ENCODE results near the gene EIF2AK2. TPM values are rescaled to one million over a fixed set of nuclear protein-coding genes. Genes with fewer than 3 reads are reported as not detected.
A peak's percentile ranks its signal among the peaks of the same experiment; 100 is the strongest.

The EIF2AK2 gene
- total and polyA plus RNA-seq, 5 donors: 6.0 to 32.9 (median 23.4) TPM

DNA sequence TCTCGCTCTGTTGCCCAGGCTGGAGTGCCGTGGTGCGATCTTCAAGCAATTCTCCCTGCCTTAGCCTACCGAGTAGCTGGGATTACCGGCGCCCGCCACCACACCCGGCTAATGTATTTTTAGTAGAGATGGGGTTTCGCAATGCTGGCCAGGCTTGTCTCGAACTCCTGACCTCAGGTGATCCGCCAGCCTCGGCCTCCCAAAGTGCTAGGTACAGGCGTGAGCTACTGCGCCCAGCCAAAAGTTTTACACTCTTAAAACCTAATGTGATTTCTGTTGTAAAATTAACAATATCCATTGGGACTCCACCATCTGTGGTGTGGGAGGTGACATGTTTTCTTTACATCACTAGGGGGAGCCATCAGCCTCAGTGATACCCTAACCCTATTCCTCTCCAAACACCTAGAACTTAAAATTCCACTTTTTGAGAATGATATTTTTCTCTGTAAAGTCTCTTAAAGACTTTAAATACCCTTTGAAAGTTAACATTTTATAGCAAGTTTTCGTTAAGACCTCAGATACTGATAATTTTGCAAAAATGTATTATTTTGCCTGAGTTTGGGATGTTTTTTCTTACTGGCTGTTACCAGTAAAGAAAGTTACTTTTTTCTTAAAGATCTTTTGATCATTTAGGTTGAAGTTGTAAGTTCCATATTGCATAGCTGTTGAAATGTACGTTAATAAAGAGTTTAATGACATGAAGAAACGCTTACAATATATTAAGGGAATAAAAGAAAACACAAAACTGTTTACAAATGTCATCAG, 11.6 kb upstream of the EIF2AK2 start:
- H3K27me3 ChIP-seq (ENCODE audit: control insufficient read depth, insufficient read depth): no peaks in the 10 kb centered on the region
- WGBS: 53% methylated on average over 17 of the region's 17 CpGs
- H3K9me3 ChIP-seq (ENCODE audit: control insufficient read depth, low read length): no peaks in the 10 kb centered on the region
- H3K4me3 ChIP-seq (ENCODE audit: low read length): no peak overlapping the region
- intact Hi-C loops (cut with DNase I): no loop called here
- peak in 1 of 2 donors; percentile 73 for ATAC-seq
- H3K4me1 ChIP-seq (ENCODE audit: control insufficient read depth, insufficient read depth, low read length): no peaks in the 10 kb centered on the region
- H3K27ac ChIP-seq (ENCODE audit: low read length): no peak overlapping the region
- DNase-seq: peak in 1 of 3 donors; percentile 50

DNA sequence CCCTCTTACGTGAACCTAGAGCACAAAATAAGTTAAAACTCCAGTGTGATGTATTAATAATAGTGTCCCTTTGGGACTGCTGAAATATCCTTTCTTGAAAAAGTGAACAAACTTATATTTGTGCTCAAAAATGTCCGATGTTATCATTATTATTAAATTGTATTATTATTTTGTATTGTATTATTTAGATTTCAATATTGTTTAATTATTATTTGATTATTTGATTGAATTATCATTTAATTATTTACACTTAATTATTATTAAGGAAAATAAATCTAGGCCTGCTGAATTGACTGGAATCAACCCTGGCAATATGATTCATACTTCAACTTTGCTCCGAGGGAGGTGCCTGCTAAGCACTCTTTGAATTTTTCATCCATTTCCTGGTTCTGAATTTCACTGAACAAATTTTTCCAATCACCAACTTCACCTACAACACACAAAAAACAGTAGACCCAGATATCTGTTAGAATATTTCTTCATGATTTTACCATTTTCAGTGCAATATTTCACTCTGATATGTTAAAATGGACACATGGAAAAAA, 10.9 kb upstream of the EIF2AK2 start:
- 95% methylated on average over 3 of the region's 3 CpGs for WGBS
- no peaks in the 10 kb centered on the region for H3K9me3 ChIP-seq (ENCODE audit: control insufficient read depth, low read length)
- H3K4me3 ChIP-seq (ENCODE audit: low read length): no peak overlapping the region
- H3K4me1 ChIP-seq (ENCODE audit: control insufficient read depth, insufficient read depth, low read length): no peaks in the 10 kb centered on the region
- H3K27me3 ChIP-seq (ENCODE audit: control insufficient read depth, insufficient read depth): no peaks in the 10 kb centered on the region
- no peak for DNase-seq
- H3K27ac ChIP-seq (ENCODE audit: low read length): no peak overlapping the region
- intact Hi-C loops (cut with DNase I): no loop called here
- no peak for ATAC-seq

- DNase-seq: no peak
Observed at GRCh38 chr2:37164757-37165156, 8.0 kb upstream of the EIF2AK2 start.

DNA sequence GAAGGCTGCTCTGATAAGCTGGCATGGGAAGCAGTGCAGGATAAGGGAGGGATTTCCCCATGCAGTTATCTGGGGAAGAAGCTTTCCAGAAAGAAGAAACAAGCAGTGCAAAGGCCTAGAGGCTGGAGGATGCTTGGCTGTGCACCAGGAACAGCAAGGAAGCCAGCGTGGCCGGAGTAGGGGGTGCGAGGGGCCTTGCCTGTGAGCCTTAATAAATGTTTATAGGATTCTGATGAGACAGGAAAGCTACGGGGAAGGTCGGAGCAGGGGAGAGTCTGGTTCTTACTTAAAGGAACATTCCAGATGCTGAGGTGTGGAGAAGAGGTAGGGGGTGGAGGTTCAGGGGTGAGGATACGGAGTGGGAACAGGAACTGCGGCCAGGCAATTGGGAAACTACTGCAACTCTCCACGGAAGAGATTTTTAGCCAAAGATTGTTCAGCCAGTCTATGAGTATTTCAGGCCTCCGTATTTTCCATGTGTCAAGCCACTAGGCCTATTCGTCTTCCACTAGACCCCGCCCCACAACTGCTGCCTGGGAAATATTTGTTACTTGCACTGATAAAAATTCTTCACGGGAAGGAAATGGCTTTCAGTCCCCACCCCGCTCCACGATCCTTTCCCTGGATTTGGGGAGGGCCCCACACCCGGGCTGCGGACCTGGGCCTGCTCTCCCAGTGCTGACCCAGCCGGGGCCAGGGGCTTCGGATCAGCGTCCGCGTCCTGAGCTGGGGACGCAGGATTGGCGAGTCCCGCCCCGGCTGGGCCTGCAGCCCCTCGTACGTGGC, 516 bp downstream of the EIF2AK2 start:
- no peaks in the 10 kb centered on the region for H3K9me3 ChIP-seq (ENCODE audit: control insufficient read depth, low read length)
- DNase-seq (peak in 2 of 3 donors; percentile 78 to 79), ATAC-seq (peak; percentile 73 to 85)
- no peaks in the 10 kb centered on the region for H3K27me3 ChIP-seq (ENCODE audit: control insufficient read depth, insufficient read depth)
- intact Hi-C loops (cut with DNase I): no loop called here
- H3K4me1 ChIP-seq (ENCODE audit: control insufficient read depth, insufficient read depth, low read length): no peaks in the 10 kb centered on the region
- peak overlapping the region; percentile 97 for H3K4me3 ChIP-seq (ENCODE audit: low read length)
- WGBS: under 1% methylated on average over 27 of the region's 27 CpGs
- peak overlapping the region; percentile 88 for H3K27ac ChIP-seq (ENCODE audit: low read length)

More at GRCh38 chr2:37164757-37165156, 8.0 kb upstream of the EIF2AK2 start:
- Histone ChIP-seq H3K4me1 (ENCODE audit: control insufficient read depth, insufficient read depth, low read length) (no peaks in the 10 kb centered on the region), H3K4me3 (ENCODE audit: low read length) (no peak overlapping the region), H3K27me3 (ENCODE audit: control insufficient read depth, insufficient read depth) (no peaks in the 10 kb centered on the region), H3K9me3 (ENCODE audit: control insufficient read depth, low read length) (no peaks in the 10 kb centered on the region), H3K27ac (ENCODE audit: low read length) (no peak overlapping the region)
- 84% methylated on average over 1 of the region's 1 CpG for WGBS
- intact Hi-C loops (cut with DNase I): no loop called here
- ATAC-seq: no peak

GRCh38 chr2:37154785-37155184, 2.0 kb downstream of the EIF2AK2 start:
- no peak overlapping the region for H3K27ac ChIP-seq (ENCODE audit: low read length)
- H3K9me3 ChIP-seq (ENCODE audit: control insufficient read depth, low read length): no peaks in the 10 kb centered on the region
- ATAC-seq: no peak
- H3K4me3 ChIP-seq (ENCODE audit: low read length): no peak overlapping the region
- WGBS: 94% methylated on average over 4 of the region's 4 CpGs
- H3K27me3 ChIP-seq (ENCODE audit: control insufficient read depth, insufficient read depth): no peaks in the 10 kb centered on the region
- DNase-seq: no peak
- no peaks in the 10 kb centered on the region for H3K4me1 ChIP-seq (ENCODE audit: control insufficient read depth, insufficient read depth, low read length)
- intact Hi-C loops (cut with DNase I): no loop called here

- ATAC-seq (no peak), DNase-seq (no peak)
- H3K4me1 ChIP-seq (ENCODE audit: control insufficient read depth, insufficient read depth, low read length): no peaks in the 10 kb centered on the region
- no peaks in the 10 kb centered on the region for H3K9me3 ChIP-seq (ENCODE audit: control insufficient read depth, low read length)
- H3K4me3 ChIP-seq (ENCODE audit: low read length): no peak overlapping the region
- intact Hi-C loops (cut with DNase I): no loop called here
- no peaks in the 10 kb centered on the region for H3K27me3 ChIP-seq (ENCODE audit: control insufficient read depth, insufficient read depth)
- WGBS: over 99% methylated on average over 5 of the region's 5 CpGs
- no peak overlapping the region for H3K27ac ChIP-seq (ENCODE audit: low read length)
Observed at GRCh38 chr2:37153224-37153623, 3.6 kb downstream of the EIF2AK2 start.

GRCh38 chr2:37149626-37150322, 7.0 kb downstream of the EIF2AK2 start:
- no peak overlapping the region for H3K27ac ChIP-seq (ENCODE audit: low read length)
- no peak overlapping the region for H3K4me3 ChIP-seq (ENCODE audit: low read length)
- no peaks in the 10 kb centered on the region for H3K27me3 ChIP-seq (ENCODE audit: control insufficient read depth, insufficient read depth)
- ATAC-seq: no peak
- no peaks in the 10 kb centered on the region for H3K4me1 ChIP-seq (ENCODE audit: control insufficient read depth, insufficient read depth, low read length)
- intact Hi-C loops (cut with DNase I): no loop called here
- WGBS: 51% methylated on average over 6 of the region's 6 CpGs
- H3K9me3 ChIP-seq (ENCODE audit: control insufficient read depth, low read length): no peaks in the 10 kb centered on the region
- DNase-seq: no peak

- no peak overlapping the region for H3K4me3 ChIP-seq (ENCODE audit: low read length)
- no peaks in the 10 kb centered on the region for H3K9me3 ChIP-seq (ENCODE audit: control insufficient read depth, low read length)
- H3K4me1 ChIP-seq (ENCODE audit: control insufficient read depth, insufficient read depth, low read length): no peaks in the 10 kb centered on the region
- intact Hi-C loops (cut with DNase I): no loop called here
- ATAC-seq (no peak), DNase-seq (no peak)
- 96% methylated on average over 7 of the region's 7 CpGs for WGBS
- no peaks in the 10 kb centered on the region for H3K27me3 ChIP-seq (ENCODE audit: control insufficient read depth, insufficient read depth)
- H3K27ac ChIP-seq (ENCODE audit: low read length): no peak overlapping the region
Observed at GRCh38 chr2:37148325-37148724, 8.5 kb downstream of the EIF2AK2 start.

- 94% methylated on average over 2 of the region's 2 CpGs for WGBS
- no peak overlapping the region for H3K27ac ChIP-seq (ENCODE audit: low read length)
- H3K4me1 ChIP-seq (ENCODE audit: control insufficient read depth, insufficient read depth, low read length): no peaks in the 10 kb centered on the region
- intact Hi-C loops (cut with DNase I): no loop called here
- H3K27me3 ChIP-seq (ENCODE audit: control insufficient read depth, insufficient read depth): no peaks in the 10 kb centered on the region
- no peak overlapping the region for H3K4me3 ChIP-seq (ENCODE audit: low read length)
- DNase-seq (no peak), ATAC-seq (no peak)
- H3K9me3 ChIP-seq (ENCODE audit: control insufficient read depth, low read length): no peaks in the 10 kb centered on the region
Observed at GRCh38 chr2:37146062-37146461, 10.7 kb downstream of the EIF2AK2 start.

GRCh38 chr2:37143974-37144373, 12.8 kb downstream of the EIF2AK2 start:
- no peaks in the 10 kb centered on the region for H3K4me1 ChIP-seq (ENCODE audit: control insufficient read depth, insufficient read depth, low read length)
- no peak overlapping the region for H3K4me3 ChIP-seq (ENCODE audit: low read length)
- no peaks in the 10 kb centered on the region for H3K9me3 ChIP-seq (ENCODE audit: control insufficient read depth, low read length)
- ATAC-seq (no peak), DNase-seq (no peak)
- H3K27me3 ChIP-seq (ENCODE audit: control insufficient read depth, insufficient read depth): no peaks in the 10 kb centered on the region
- H3K27ac ChIP-seq (ENCODE audit: low read length): no peak overlapping the region
- WGBS: 90% methylated on average over 1 of the region's 1 CpG
- intact Hi-C loops (cut with DNase I): no loop called here

DNA sequence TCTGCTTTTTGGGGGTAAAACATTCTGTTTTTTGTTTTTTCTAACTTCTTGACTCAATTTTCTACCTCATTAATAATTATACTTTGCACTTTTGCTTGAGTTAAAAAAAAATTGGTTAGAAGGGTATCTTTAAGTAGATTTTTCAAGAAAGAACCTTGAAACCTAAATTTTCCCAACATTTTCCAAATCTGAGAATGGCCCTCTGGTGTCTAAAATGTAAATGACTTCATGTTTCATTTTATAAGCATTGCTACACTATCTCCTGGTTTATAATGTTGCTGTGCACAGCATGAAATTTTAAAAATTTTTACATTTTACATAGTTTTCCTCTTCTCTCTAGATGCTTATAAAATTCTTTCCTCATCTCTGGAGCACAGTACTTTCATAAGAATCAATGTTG, 14.2 kb downstream of the EIF2AK2 start:
- no peak for DNase-seq
- no peak for ATAC-seq
- Histone ChIP-seq H3K4me3 (ENCODE audit: low read length) (no peak overlapping the region), H3K27me3 (ENCODE audit: control insufficient read depth, insufficient read depth) (no peaks in the 10 kb centered on the region), H3K9me3 (ENCODE audit: control insufficient read depth, low read length) (no peaks in the 10 kb centered on the region), H3K27ac (ENCODE audit: low read length) (no peak overlapping the region), H3K4me1 (ENCODE audit: control insufficient read depth, insufficient read depth, low read length) (no peaks in the 10 kb centered on the region)
- intact Hi-C loops (cut with DNase I): no loop called here
